Measurements from ENCODE around the gene DLST. TPM values are rescaled to one million over a fixed set of nuclear protein-coding genes. Genes with fewer than 3 reads are reported as not detected.

Gene DLST
- total RNA-seq, 2 donors from 2014 or later, result 68.6 to 91.6 TPM

GRCh38 chr14:74888164-74889158, 6.7 kb downstream of the DLST start:
- Histone ChIP-seq H3K4me3 (no peak overlapping the region), H3K27me3 (replicated peaks; ENCODE audit: insufficient read depth) (no peaks in the 10 kb centered on the region), H3K36me3 (peaks cover 36% of the 10 kb centered on the region), H3K27ac (peak overlapping the region in 1 of 2 donors; percentile 14), H3K4me1 (ENCODE audit: control insufficient read depth in 1 of 2, low read depth in 2 of 2) (peaks cover 29 to 50% of the 10 kb centered on the region in 2 donors), H3K9me3 (no peaks in the 10 kb centered on the region)
- no peak for ATAC-seq (ENCODE audit: insufficient number of reproducible peaks, low FRiP score, low read depth)
- TF ChIP-seq, protein P1, sequence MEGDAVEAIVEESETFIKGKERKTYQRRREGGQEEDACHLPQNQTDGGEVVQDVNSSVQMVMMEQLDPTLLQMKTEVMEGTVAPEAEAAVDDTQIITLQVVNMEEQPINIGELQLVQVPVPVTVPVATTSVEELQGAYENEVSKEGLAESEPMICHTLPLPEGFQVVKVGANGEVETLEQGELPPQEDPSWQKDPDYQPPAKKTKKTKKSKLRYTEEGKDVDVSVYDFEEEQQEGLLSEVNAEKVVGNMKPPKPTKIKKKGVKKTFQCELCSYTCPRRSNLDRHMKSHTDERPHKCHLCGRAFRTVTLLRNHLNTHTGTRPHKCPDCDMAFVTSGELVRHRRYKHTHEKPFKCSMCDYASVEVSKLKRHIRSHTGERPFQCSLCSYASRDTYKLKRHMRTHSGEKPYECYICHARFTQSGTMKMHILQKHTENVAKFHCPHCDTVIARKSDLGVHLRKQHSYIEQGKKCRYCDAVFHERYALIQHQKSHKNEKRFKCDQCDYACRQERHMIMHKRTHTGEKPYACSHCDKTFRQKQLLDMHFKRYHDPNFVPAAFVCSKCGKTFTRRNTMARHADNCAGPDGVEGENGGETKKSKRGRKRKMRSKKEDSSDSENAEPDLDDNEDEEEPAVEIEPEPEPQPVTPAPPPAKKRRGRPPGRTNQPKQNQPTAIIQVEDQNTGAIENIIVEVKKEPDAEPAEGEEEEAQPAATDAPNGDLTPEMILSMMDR (IDR thresholded peaks at IDR 0.05), result no peak
- no peak for DNase-seq (ENCODE audit: low spot score)

- Histone ChIP-seq H3K9me3 (no peaks in the 10 kb centered on the region), H3K4me3 (no peak overlapping the region), H3K4me1 (ENCODE audit: control insufficient read depth in 1 of 2, low read depth in 2 of 2) (peaks cover 16 to 32% of the 10 kb centered on the region in 2 donors), H3K27me3 (replicated peaks; ENCODE audit: insufficient read depth) (no peaks in the 10 kb centered on the region), H3K27ac (no peak overlapping the region), H3K36me3 (peaks cover 54% of the 10 kb centered on the region)
- ATAC-seq (ENCODE audit: insufficient number of reproducible peaks, low FRiP score, low read depth), result no peak
- no peak for DNase-seq (ENCODE audit: low spot score)
- TF ChIP-seq, protein P1 (IDR thresholded peaks at IDR 0.05), result no peak
Measured at GRCh38 chr14:74890262-74890661, 8.5 kb downstream of the DLST start.

DNA sequence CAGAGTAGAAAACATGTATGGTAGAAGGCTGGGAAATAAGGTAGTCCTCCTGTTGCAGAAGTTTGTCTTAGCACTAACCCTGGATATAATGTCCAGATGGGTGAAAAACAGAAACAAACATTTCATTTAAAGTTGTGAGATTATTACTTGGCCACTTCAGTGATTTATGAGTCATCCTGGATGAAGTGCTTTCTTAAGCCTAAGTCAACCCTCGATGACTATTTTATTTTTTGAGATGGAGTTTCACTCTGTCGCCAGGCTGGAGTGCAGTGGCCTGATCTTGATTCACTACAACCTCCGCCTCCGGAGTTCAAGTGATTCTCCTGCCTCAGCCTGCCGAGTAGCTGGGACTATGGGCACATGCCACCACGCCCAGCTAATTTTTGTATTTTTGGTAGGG, 10.2 kb downstream of the DLST start:
- TF ChIP-seq, protein P1 (IDR thresholded peaks at IDR 0.05), result no peak
- Histone ChIP-seq H3K9me3 (no peaks in the 10 kb centered on the region), H3K4me1 (ENCODE audit: control insufficient read depth in 1 of 2, low read depth in 2 of 2) (peaks cover 4 to 17% of the 10 kb centered on the region in 2 donors), H3K27me3 (replicated peaks; ENCODE audit: insufficient read depth) (no peaks in the 10 kb centered on the region), H3K4me3 (no peak overlapping the region), H3K36me3 (peaks cover 68% of the 10 kb centered on the region), H3K27ac (no peak overlapping the region)
- DNase-seq (ENCODE audit: low spot score) (no peak), ATAC-seq (ENCODE audit: insufficient number of reproducible peaks, low FRiP score, low read depth) (no peak)

GRCh38 chr14:74892745-74893144, 11.0 kb downstream of the DLST start:
- TF ChIP-seq, protein P1 (IDR thresholded peaks at IDR 0.05), result no peak
- DNase-seq (ENCODE audit: low spot score), result no peak
- ATAC-seq (ENCODE audit: insufficient number of reproducible peaks, low FRiP score, low read depth), result no peak

DNA sequence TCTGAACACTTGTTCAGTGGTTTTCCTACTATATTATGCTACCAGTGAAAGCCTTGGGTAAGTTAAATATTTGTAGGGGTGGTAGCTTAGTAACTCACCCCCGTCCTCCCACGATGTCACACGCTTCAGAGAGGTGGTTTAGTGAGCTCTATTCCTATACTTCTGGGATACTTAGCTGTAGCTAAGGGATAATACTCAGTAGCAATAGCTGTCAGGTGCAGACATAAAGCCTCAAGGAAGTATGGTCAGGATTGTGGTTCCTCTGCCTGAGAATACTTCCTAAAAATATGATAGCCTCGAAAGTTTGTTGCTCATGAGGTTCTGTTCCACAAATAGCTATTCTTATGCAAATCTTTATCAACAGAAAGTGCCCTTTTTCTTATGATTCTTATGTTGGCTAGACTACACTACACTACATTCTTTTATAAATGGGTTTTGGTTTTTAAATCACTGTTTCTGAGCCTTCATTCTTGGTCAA, 11.9 kb downstream of the DLST start:
- Histone ChIP-seq H3K4me3 (no peak overlapping the region), H3K27ac (no peak overlapping the region), H3K27me3 (replicated peaks; ENCODE audit: insufficient read depth) (no peaks in the 10 kb centered on the region), H3K9me3 (no peaks in the 10 kb centered on the region), H3K4me1 (ENCODE audit: control insufficient read depth in 1 of 2, low read depth in 2 of 2) (peaks cover 0 to 5% of the 10 kb centered on the region in 2 donors), H3K36me3 (peaks cover 81% of the 10 kb centered on the region)
- DNase-seq (ENCODE audit: low spot score), result no peak
- ATAC-seq (ENCODE audit: insufficient number of reproducible peaks, low FRiP score, low read depth), result no peak
- TF ChIP-seq, protein P1 (IDR thresholded peaks at IDR 0.05), result no peak

More at GRCh38 chr14:74892745-74893144, 11.0 kb downstream of the DLST start:
- Histone ChIP-seq H3K27me3 (replicated peaks; ENCODE audit: insufficient read depth) (no peaks in the 10 kb centered on the region), H3K36me3 (peaks cover 74% of the 10 kb centered on the region), H3K4me1 (ENCODE audit: control insufficient read depth in 1 of 2, low read depth in 2 of 2) (peaks cover 4 to 14% of the 10 kb centered on the region in 2 donors), H3K4me3 (no peak overlapping the region), H3K27ac (no peak overlapping the region), H3K9me3 (no peaks in the 10 kb centered on the region)
